Activated T-cell treated with anti-CD3 and anti-CD28 coated beads, Interleukin-2, amount 50 U/mL, for 48 hours (primary cell): ENCODE results near the gene KRAS.

Source experiments
- DNase-seq, 2 experiments: peaks; one replicate each; pipeline ENCODE4 v3.0.0-alpha.2; 2020

KRAS gene

GRCh38 chr12:25194214-25194613 lies 56.5 kb downstream of the KRAS start:
- DNase-seq = no peak

- DNase-seq = no peak
Observed at GRCh38 chr12:25190793-25191192, 59.9 kb downstream of the KRAS start.

GRCh38 chr12:25189656-25190055 lies 61.1 kb downstream of the KRAS start:
- no peak for DNase-seq

- no peak for DNase-seq
Observed at GRCh38 chr12:25187781-25188180, 62.9 kb downstream of the KRAS start.

GRCh38 chr12:25186788-25187402 lies 63.8 kb downstream of the KRAS start:
- no peak for DNase-seq

- DNase-seq = no peak
Observed at GRCh38 chr12:25186038-25186787, 64.5 kb downstream of the KRAS start.

GRCh38 chr12:25184132-25184531 lies 66.6 kb downstream of the KRAS start:
- DNase-seq = no peak

GRCh38 chr12:25182765-25183164 lies 68.0 kb downstream of the KRAS start:
- DNase-seq = no peak

- no peak for DNase-seq
Observed at GRCh38 chr12:25162866-25163265, 87.9 kb downstream of the KRAS start.

- DNase-seq = no peak
Observed at GRCh38 chr12:25156061-25156460, 94.7 kb downstream of the KRAS start.

GRCh38 chr12:25155022-25155576 lies 95.6 kb downstream of the KRAS start:
- no peak for DNase-seq
